ENCODE measurements around the gene TMEM212.

The TMEM212 gene

GRCh38 chr3:171824824-171825221, 18.3 kb upstream of the TMEM212 start:
- H3K27ac ChIP-seq (replicated peaks; ENCODE audit: low read length), result no peak overlapping the region

GRCh38 chr3:171825222-171825828, 17.8 kb upstream of the TMEM212 start:
- Histone ChIP-seq H3K23ac (ENCODE audit: low read depth, low read length, poor library complexity) (no peak overlapping the region), H4K8ac (ENCODE audit: low read depth, low read length) (no peak overlapping the region), H3K36me3 (replicated peaks in 1 of 2; ENCODE audit: control insufficient read depth in 2 of 2, insufficient read depth in 2 of 2, low read length in 2 of 2) (no peaks in the 10 kb centered on the region), H3K9ac (ENCODE audit: low read depth, low read length, poor library complexity) (no peak overlapping the region), H2AFZ (ENCODE audit: low read length) (no peak overlapping the region), H3K4ac (ENCODE audit: low read length) (no peak overlapping the region), H2AK5ac (ENCODE audit: low read depth, low read length) (no peak overlapping the region), H3K27ac (replicated peaks; ENCODE audit: low read length) (no peak overlapping the region), H3K18ac (ENCODE audit: low read length) (no peak overlapping the region), H3K4me1 (ENCODE audit: control insufficient read depth in 2 of 2, insufficient read depth in 1 of 2, low read depth in 1 of 2, low read length in 2 of 2) (peaks cover 0 to 9% of the 10 kb centered on the region in 2 donors), H2BK120ac (ENCODE audit: low read depth, low read length) (no peak overlapping the region), H4K91ac (ENCODE audit: low read depth, low read length, poor library complexity) (no peak overlapping the region), H3K9me3 (replicated peaks in 1 of 2; ENCODE audit: control insufficient read depth in 2 of 2, insufficient read depth in 1 of 2, low read depth in 1 of 2, low read length in 2 of 2) (no peaks in the 10 kb centered on the region), H3K4me2 (ENCODE audit: insufficient read depth, low read length, poor library complexity, severe bottlenecking) (no peak overlapping the region), H3K27me3 (ENCODE audit: control insufficient read depth in 3 of 3, insufficient read depth in 3 of 3, low read depth in 1 of 3, low read length in 3 of 3) (no peaks in the 10 kb centered on the region), H2BK5ac (ENCODE audit: low read length) (no peak overlapping the region), H3K4me3 (ENCODE audit: low read length in 2 of 2) (no peak overlapping the region), H3K14ac (ENCODE audit: low read length) (no peak overlapping the region), H3K79me1 (ENCODE audit: low read depth, low read length) (no peaks in the 10 kb centered on the region), H2BK12ac (ENCODE audit: low read length) (no peak overlapping the region), H2BK15ac (ENCODE audit: low read length) (no peak overlapping the region)
- no peak for DNase-seq (ENCODE audit: low spot score)
- WGBS, 2 donors (ENCODE audit: extremely low coverage in 2 of 2, insufficient read length in 2 of 2, insufficient replicate concordance in 1 of 2), result no CpG with 5 or more reads among the region's 5 CpGs

More at GRCh38 chr3:171824824-171825221, 18.3 kb upstream of the TMEM212 start:
- no peak overlapping the region for H4K91ac ChIP-seq (ENCODE audit: low read depth, low read length, poor library complexity)
- no peak overlapping the region for H3K23ac ChIP-seq (ENCODE audit: low read depth, low read length, poor library complexity)
- H3K4me1 ChIP-seq (ENCODE audit: control insufficient read depth in 2 of 2, insufficient read depth in 1 of 2, low read depth in 1 of 2, low read length in 2 of 2), result peaks cover 0 to 9% of the 10 kb centered on the region in 2 donors
- H2BK12ac ChIP-seq (ENCODE audit: low read length), result no peak overlapping the region
- H2BK5ac ChIP-seq (ENCODE audit: low read length), result no peak overlapping the region
- whole genome bisulfite sequencing, 2 donors (ENCODE audit: extremely low coverage in 2 of 2, insufficient read length in 2 of 2, insufficient replicate concordance in 1 of 2), result no CpG with 5 or more reads among the region's 7 CpGs
- no peak overlapping the region for H4K8ac ChIP-seq (ENCODE audit: low read depth, low read length)
- H3K4me3 ChIP-seq (ENCODE audit: low read length in 2 of 2), result no peak overlapping the region
- H2BK120ac ChIP-seq (ENCODE audit: low read depth, low read length), result no peak overlapping the region
- no peak overlapping the region for H2BK15ac ChIP-seq (ENCODE audit: low read length)
- H3K4me2 ChIP-seq (ENCODE audit: insufficient read depth, low read length, poor library complexity, severe bottlenecking), result no peak overlapping the region
- H2AK5ac ChIP-seq (ENCODE audit: low read depth, low read length), result no peak overlapping the region
- H3K14ac ChIP-seq (ENCODE audit: low read length), result no peak overlapping the region
- DNase-seq (ENCODE audit: low spot score), result no peak
- H3K27me3 ChIP-seq (ENCODE audit: control insufficient read depth in 3 of 3, insufficient read depth in 3 of 3, low read depth in 1 of 3, low read length in 3 of 3), result no peaks in the 10 kb centered on the region
- H3K18ac ChIP-seq (ENCODE audit: low read length), result no peak overlapping the region
- no peaks in the 10 kb centered on the region for H3K36me3 ChIP-seq (replicated peaks in 1 of 2; ENCODE audit: control insufficient read depth in 2 of 2, insufficient read depth in 2 of 2, low read length in 2 of 2)
- H2AFZ ChIP-seq (ENCODE audit: low read length), result no peak overlapping the region
- H3K9ac ChIP-seq (ENCODE audit: low read depth, low read length, poor library complexity), result no peak overlapping the region
- no peaks in the 10 kb centered on the region for H3K79me1 ChIP-seq (ENCODE audit: low read depth, low read length)
- no peaks in the 10 kb centered on the region for H3K9me3 ChIP-seq (replicated peaks in 1 of 2; ENCODE audit: control insufficient read depth in 2 of 2, insufficient read depth in 1 of 2, low read depth in 1 of 2, low read length in 2 of 2)
- no peak overlapping the region for H3K4ac ChIP-seq (ENCODE audit: low read length)

DNA sequence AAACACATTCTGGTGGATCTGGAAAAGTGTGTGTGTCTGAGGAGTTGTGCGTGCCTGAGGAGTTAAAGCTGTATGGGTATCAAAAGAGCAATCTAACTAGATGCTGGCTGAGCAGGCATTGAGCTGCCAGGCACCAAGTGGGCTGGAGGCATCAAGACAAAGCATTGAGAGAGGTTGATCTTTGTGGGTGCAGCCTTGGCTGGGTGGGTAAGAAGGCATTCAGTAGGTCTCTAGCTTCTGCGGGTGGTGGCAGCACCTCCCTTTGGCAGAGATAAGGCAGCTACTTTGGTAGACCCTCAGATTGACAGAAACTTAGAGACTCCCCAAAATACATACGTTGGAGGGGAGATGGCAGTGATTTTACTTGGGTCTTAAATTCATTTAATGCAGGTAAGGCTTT, 15.8 kb upstream of the TMEM212 start:
- H3K4me1 ChIP-seq (ENCODE audit: control insufficient read depth in 2 of 2, insufficient read depth in 1 of 2, low read depth in 1 of 2, low read length in 2 of 2), result peaks cover 0 to 9% of the 10 kb centered on the region in 2 donors
- H3K79me1 ChIP-seq (ENCODE audit: low read depth, low read length), result no peaks in the 10 kb centered on the region
- H4K8ac ChIP-seq (ENCODE audit: low read depth, low read length), result no peak overlapping the region
- H3K36me3 ChIP-seq (replicated peaks in 1 of 2; ENCODE audit: control insufficient read depth in 2 of 2, insufficient read depth in 2 of 2, low read length in 2 of 2), result no peaks in the 10 kb centered on the region
- H3K18ac ChIP-seq (ENCODE audit: low read length), result no peak overlapping the region
- no peak overlapping the region for H4K91ac ChIP-seq (ENCODE audit: low read depth, low read length, poor library complexity)
- no peak overlapping the region for H3K9ac ChIP-seq (ENCODE audit: low read depth, low read length, poor library complexity)
- H2AFZ ChIP-seq (ENCODE audit: low read length), result no peak overlapping the region
- no peak overlapping the region for H2BK5ac ChIP-seq (ENCODE audit: low read length)
- no peaks in the 10 kb centered on the region for H3K9me3 ChIP-seq (replicated peaks in 1 of 2; ENCODE audit: control insufficient read depth in 2 of 2, insufficient read depth in 1 of 2, low read depth in 1 of 2, low read length in 2 of 2)
- no peak overlapping the region for H3K27ac ChIP-seq (replicated peaks; ENCODE audit: low read length)
- H3K4me3 ChIP-seq (ENCODE audit: low read length in 2 of 2), result no peak overlapping the region
- H3K4me2 ChIP-seq (ENCODE audit: insufficient read depth, low read length, poor library complexity, severe bottlenecking), result no peak overlapping the region
- no peak overlapping the region for H2BK12ac ChIP-seq (ENCODE audit: low read length)
- DNase-seq (ENCODE audit: low spot score), result no peak
- H2BK120ac ChIP-seq (ENCODE audit: low read depth, low read length), result no peak overlapping the region
- H3K23ac ChIP-seq (ENCODE audit: low read depth, low read length, poor library complexity), result no peak overlapping the region
- H2BK15ac ChIP-seq (ENCODE audit: low read length), result no peak overlapping the region
- H3K27me3 ChIP-seq (ENCODE audit: control insufficient read depth in 3 of 3, insufficient read depth in 3 of 3, low read depth in 1 of 3, low read length in 3 of 3), result no peaks in the 10 kb centered on the region
- no peak overlapping the region for H3K4ac ChIP-seq (ENCODE audit: low read length)
- no CpG with 5 or more reads among the region's 3 CpGs for WGBS, 2 donors (ENCODE audit: extremely low coverage in 2 of 2, insufficient read length in 2 of 2, insufficient replicate concordance in 1 of 2)
- H2AK5ac ChIP-seq (ENCODE audit: low read depth, low read length), result no peak overlapping the region
- H3K14ac ChIP-seq (ENCODE audit: low read length), result no peak overlapping the region

DNA sequence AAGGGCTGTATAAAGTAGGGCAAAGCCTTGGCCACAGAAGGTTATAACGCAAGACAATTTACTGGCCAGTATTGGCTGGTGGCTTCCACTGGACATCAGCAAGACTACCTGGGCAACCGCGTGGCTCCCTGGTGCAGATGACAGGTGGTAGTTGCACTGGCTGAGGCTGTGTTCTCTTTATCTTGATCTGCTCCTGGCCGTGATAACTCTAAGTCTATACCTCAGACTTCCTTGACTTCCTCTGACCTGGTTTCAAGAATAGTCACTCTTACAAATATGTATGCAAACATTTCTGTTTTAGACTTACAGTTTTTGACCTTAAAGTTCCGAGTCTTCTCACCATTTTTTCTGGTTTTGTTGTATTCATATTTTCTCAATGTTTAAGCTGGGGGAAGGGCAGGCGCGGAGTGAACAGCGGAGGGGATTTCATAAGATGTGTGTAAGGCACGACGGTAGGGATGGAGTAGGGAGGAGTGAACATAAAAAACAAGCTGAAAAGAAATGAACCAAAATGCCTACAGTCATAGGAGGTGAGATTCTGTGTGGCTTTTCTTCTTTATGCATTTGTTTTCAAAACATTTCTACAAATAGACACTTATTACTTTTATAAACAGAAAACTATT, 15.2 kb upstream of the TMEM212 start:
- Histone ChIP-seq H4K8ac (ENCODE audit: low read depth, low read length) (no peak overlapping the region), H2BK5ac (ENCODE audit: low read length) (no peak overlapping the region), H3K18ac (ENCODE audit: low read length) (no peak overlapping the region), H2AK5ac (ENCODE audit: low read depth, low read length) (no peak overlapping the region), H2AFZ (ENCODE audit: low read length) (no peak overlapping the region), H3K9ac (ENCODE audit: low read depth, low read length, poor library complexity) (no peak overlapping the region), H2BK12ac (ENCODE audit: low read length) (no peak overlapping the region), H3K27ac (replicated peaks; ENCODE audit: low read length) (no peak overlapping the region), H3K79me1 (ENCODE audit: low read depth, low read length) (no peaks in the 10 kb centered on the region), H2BK120ac (ENCODE audit: low read depth, low read length) (no peak overlapping the region), H4K91ac (ENCODE audit: low read depth, low read length, poor library complexity) (no peak overlapping the region), H3K4me1 (ENCODE audit: control insufficient read depth in 2 of 2, insufficient read depth in 1 of 2, low read depth in 1 of 2, low read length in 2 of 2) (peaks cover 0 to 9% of the 10 kb centered on the region in 2 donors), H3K14ac (ENCODE audit: low read length) (no peak overlapping the region), H3K4ac (ENCODE audit: low read length) (no peak overlapping the region), H3K36me3 (replicated peaks in 1 of 2; ENCODE audit: control insufficient read depth in 2 of 2, insufficient read depth in 2 of 2, low read length in 2 of 2) (no peaks in the 10 kb centered on the region), H3K4me3 (ENCODE audit: low read length in 2 of 2) (no peak overlapping the region), H3K9me3 (replicated peaks in 1 of 2; ENCODE audit: control insufficient read depth in 2 of 2, insufficient read depth in 1 of 2, low read depth in 1 of 2, low read length in 2 of 2) (no peaks in the 10 kb centered on the region), H3K23ac (ENCODE audit: low read depth, low read length, poor library complexity) (no peak overlapping the region), H3K27me3 (ENCODE audit: control insufficient read depth in 3 of 3, insufficient read depth in 3 of 3, low read depth in 1 of 3, low read length in 3 of 3) (no peaks in the 10 kb centered on the region), H3K4me2 (ENCODE audit: insufficient read depth, low read length, poor library complexity, severe bottlenecking) (no peak overlapping the region), H2BK15ac (ENCODE audit: low read length) (no peak overlapping the region)
- no CpG with 5 or more reads among the region's 10 CpGs for WGBS, 2 donors (ENCODE audit: extremely low coverage in 2 of 2, insufficient read length in 2 of 2, insufficient replicate concordance in 1 of 2)
- DNase-seq (ENCODE audit: low spot score), result no peak

Measured in neuronal stem cell (in vitro differentiated cells).